Fibroblast of lung (primary cell): Measurements from ENCODE around the gene CAMTA1.

ENCODE experiments used
- EZH2 ChIP-seq: IDR thresholded peaks from 2 replicates; pipeline ENCODE4 v1.5.1; 2012; ENCODE audit warnings: low read length, control low read depth, mild to moderate bottlenecking; ENCODE audit errors: missing control alignments
- TF ChIP-seq, protein P1 (sequence below), 2 donors: IDR thresholded peaks in 1 of 2; conservative IDR thresholded peaks in 1 of 2; 1 replicate in 1 of 2; 2 replicates in 1 of 2; pipeline ENCODE4 v1.5.1; 2011 to 2012; ENCODE audit warnings: low read length in 2 of 2, control low read depth in 1 of 2, inconsistent platforms in 1 of 2, low read depth in 1 of 2, mild to moderate bottlenecking in 1 of 2

DNA sequence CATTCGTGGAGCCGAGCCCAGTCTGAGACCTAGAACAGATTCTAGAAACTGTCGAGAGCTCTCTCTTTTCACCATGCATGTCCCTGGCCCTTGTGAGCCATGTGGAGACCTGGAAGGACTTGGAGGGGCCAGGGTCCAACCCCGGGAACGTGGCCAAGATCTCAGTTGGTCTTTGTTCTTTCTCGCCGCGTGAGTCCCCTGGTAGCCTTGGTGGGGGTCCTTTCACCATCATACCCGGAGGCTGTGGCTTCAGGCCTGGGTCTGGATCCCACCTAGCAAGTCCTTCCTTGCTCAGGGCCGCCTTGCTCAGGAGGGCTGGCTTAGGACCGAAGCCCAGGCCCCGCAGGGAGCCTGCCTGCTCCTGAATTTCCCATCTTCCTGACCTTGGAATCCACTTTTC is 168.0 kb downstream of the CAMTA1 start:
- TF ChIP-seq, protein P1, sequence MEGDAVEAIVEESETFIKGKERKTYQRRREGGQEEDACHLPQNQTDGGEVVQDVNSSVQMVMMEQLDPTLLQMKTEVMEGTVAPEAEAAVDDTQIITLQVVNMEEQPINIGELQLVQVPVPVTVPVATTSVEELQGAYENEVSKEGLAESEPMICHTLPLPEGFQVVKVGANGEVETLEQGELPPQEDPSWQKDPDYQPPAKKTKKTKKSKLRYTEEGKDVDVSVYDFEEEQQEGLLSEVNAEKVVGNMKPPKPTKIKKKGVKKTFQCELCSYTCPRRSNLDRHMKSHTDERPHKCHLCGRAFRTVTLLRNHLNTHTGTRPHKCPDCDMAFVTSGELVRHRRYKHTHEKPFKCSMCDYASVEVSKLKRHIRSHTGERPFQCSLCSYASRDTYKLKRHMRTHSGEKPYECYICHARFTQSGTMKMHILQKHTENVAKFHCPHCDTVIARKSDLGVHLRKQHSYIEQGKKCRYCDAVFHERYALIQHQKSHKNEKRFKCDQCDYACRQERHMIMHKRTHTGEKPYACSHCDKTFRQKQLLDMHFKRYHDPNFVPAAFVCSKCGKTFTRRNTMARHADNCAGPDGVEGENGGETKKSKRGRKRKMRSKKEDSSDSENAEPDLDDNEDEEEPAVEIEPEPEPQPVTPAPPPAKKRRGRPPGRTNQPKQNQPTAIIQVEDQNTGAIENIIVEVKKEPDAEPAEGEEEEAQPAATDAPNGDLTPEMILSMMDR (conservative IDR thresholded peaks at IDR 0.05 in 1 of 2, IDR thresholded peaks at IDR 0.05 in 1 of 2; ENCODE audit: low read depth in 1 of 2, low read length in 2 of 2) = no peak
- TF ChIP-seq EZH2 = no peak
